GM18517 (cell line): Measurements from ENCODE around the gene CMTM3.
"Not testable (repeated sequence)": the region's sequence is repeated elsewhere in the genome, so short reads cannot be mapped to it uniquely, and the experiment has no call there.

Experiments
- ATAC-seq: cut with Tn5 transposase; IDR thresholded peaks from one replicate; pipeline ENCODE4 v1.9.1; 2021; ENCODE audit warnings: mild to moderate bottlenecking, moderate library complexity; ENCODE audit not compliant: unreplicated experiment

The CMTM3 gene

DNA sequence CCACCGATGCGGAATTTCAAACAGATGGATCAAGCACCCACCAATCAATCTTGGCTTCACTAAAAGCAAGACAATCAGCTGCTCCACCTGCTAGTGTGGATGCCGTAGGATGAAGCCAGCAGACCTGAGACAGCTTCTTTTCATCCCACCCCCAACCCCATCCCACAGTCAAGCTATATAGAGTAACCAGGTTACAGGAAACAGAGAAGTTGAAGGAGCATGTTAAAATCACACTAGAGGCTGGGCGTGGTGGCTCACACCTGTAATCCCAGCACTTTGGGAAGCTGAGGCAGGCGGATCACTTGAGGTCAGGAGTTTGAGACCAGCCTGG lies 54.3 kb downstream of the CMTM3 start:
- ATAC-seq: no peak

DNA sequence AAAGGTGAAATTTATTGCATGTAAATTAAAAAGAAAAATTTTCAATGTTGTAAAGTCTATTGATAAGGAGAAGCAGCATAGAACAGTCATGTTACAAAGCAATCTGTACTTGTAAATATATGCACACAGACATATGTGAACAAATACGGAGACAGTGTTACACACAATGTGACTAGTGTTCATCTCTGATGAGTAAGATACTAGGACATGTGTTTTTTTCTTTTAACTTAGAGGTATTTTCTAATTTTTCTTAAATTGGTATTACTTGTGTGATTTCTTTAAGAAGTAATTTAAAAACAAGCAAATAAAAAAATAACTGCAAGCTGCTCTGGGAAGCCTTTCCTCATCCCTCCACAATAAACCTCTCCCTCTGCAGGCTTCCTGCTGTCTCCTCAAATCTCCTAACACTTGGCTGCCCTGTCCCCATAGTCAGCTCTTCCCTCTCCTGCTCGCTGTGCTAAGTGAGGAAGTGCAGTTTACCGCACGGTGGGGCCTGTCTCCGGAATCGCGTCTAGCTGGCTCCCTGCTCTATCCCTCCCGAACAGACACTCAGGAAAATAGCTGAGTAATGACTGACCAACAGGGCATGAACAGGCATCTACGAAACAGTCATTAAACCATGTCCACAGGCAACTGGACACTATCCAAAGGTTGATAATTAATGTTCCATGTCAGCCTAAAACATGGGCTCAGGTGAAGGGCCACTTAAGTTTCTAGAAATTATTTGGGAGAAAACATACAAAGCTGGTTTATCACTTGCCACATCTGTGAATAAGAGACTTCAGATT lies 56.1 kb downstream of the CMTM3 start:
- no peak for ATAC-seq

DNA sequence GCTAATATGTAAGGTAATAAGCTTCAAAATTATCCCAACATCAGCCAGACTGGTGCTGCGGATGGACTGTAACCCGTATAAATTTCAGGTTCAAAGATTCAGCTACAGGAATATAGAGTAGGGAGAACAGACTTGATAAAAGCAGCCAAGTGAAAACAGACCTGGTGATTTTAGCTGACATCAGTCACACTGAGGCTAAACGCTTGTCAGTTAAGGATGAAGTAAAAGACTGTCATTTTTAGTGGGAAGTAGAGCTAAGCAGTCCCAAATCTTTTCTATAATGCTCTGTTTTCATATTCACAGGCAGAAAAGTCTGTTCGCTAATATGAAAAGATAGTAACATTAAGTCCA lies 56.7 kb downstream of the CMTM3 start:
- no peak for ATAC-seq

DNA sequence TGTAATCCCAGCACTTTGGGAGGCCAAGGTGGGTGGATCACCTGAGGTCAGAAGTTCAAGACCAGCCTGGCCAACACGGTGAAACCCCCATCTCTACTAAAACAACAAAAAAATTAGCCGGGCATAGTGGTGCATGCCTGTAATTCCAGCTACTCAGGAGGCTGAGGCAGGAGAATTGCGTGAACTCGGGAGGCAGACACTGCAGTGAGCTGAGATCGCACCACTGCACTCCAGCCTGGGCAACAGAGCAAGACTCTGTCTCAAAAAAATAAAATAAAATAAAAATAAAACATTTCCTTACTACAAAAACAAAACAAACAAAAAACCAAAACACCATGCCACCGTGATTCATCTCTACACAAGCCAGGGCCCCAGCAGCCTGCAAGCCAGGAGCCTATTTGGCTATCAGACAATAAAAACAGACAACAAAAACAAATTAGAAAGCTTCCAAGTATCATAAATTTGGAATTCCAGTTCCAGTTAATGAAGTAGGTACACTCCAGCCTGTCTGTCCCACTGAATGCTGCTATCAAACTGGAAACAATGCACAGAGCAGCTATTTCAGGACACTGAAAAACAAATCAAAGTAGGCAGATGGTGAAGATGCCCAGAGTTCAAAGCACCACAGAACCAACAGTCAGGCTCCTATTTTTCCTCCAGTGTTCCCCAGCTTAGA lies 57.3 kb downstream of the CMTM3 start:
- not testable (repeated sequence) for ATAC-seq

DNA sequence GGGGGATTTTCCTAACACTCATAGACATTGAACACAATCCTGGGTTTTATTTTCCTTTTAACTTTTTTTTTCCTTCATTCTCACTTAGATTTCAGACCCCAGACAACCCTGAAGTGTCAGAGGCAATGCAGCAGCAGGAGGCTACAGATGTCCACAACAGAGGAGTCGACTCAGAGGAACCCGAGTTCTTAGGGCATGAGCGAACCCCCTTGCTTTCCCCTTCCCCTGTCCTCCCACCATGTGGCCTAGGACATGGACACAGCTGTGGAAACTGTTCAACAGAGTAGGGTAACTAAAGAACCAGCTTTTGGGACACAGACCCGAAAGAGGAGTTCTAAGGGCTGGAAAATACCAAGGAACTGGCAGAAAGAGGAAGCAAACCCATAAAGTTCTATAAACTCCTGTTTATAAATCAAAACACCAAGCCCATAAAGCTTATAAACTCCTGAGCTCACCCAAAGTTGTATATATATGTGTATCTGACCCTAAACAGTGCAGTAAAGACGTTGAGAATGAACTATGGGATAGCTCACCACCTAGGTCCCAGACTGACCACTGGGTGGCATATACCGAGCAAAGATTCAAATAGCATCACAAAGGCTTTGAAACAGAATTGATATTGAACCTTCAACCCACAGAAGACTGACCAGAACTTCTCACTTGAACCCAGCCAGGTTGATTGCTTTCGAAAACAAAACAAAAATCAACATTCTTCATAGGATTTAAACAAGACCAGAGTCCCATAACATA lies 58.1 kb downstream of the CMTM3 start:
- ATAC-seq: no peak
